GM19025 (cell line): ENCODE results near the gene DGKI.

Source experiments
- ATAC-seq: cut with Tn5 transposase; IDR thresholded peaks from one replicate; pipeline ENCODE4 v1.9.1; 2021; ENCODE audit warnings: mild to moderate bottlenecking, low read depth, moderate library complexity; ENCODE audit not compliant: unreplicated experiment

The DGKI gene

GRCh38 chr7:137695494-137695893 lies 151.3 kb downstream of the DGKI start:
- no peak for ATAC-seq

GRCh38 chr7:137694405-137694804 lies 152.4 kb downstream of the DGKI start:
- ATAC-seq: peak; percentile 60

GRCh38 chr7:137692399-137692798 lies 154.4 kb downstream of the DGKI start:
- no peak for ATAC-seq

GRCh38 chr7:137691566-137691965 lies 155.2 kb downstream of the DGKI start:
- no peak for ATAC-seq

GRCh38 chr7:137690635-137691034 lies 156.1 kb downstream of the DGKI start:
- no peak for ATAC-seq

GRCh38 chr7:137689761-137690160 lies 157.0 kb downstream of the DGKI start:
- ATAC-seq: no peak

- ATAC-seq: no peak
Observed at GRCh38 chr7:137687556-137688265, 159.1 kb downstream of the DGKI start.

- ATAC-seq: no peak
Observed at GRCh38 chr7:137685433-137686164, 161.2 kb downstream of the DGKI start.

GRCh38 chr7:137684776-137685175 lies 162.0 kb downstream of the DGKI start:
- no peak for ATAC-seq

GRCh38 chr7:137684316-137684715 lies 162.5 kb downstream of the DGKI start:
- no peak for ATAC-seq

GRCh38 chr7:137682596-137682995 lies 164.2 kb downstream of the DGKI start:
- no peak for ATAC-seq

GRCh38 chr7:137681657-137682562 lies 164.9 kb downstream of the DGKI start:
- ATAC-seq: no peak

- ATAC-seq: no peak
Observed at GRCh38 chr7:137674551-137675409, 172.0 kb downstream of the DGKI start.

GRCh38 chr7:137674048-137674447 lies 172.7 kb downstream of the DGKI start:
- ATAC-seq: no peak

- ATAC-seq: no peak
Observed at GRCh38 chr7:137671920-137672319, 174.9 kb downstream of the DGKI start.

- no peak for ATAC-seq
Observed at GRCh38 chr7:137670222-137671064, 176.3 kb downstream of the DGKI start.

- no peak for ATAC-seq
Observed at GRCh38 chr7:137669706-137670105, 177.1 kb downstream of the DGKI start.

- ATAC-seq: no peak
Observed at GRCh38 chr7:137668404-137668803, 178.4 kb downstream of the DGKI start.
